Cardiac fibroblast (primary cell): Measurements from ENCODE around the gene SEZ6L2.
A peak's percentile ranks its signal among the peaks of the same experiment; 100 is the strongest.

Experiments used
- DNase-seq, 2 donors: peaks; one replicate each; pipeline versions ENCODE4 v3.0.0 to v3.0.0-alpha.2; 2010; ENCODE audit warnings: low read depth in 2 of 2
- H3K4me3 ChIP-seq, 2 donors: replicated peaks in 1 of 2; 1 replicate in 1 of 2; 2 replicates in 1 of 2; pipeline ENCODE4 v1.5.1; 2011; ENCODE audit warnings: low read depth in 2 of 2, low read length in 2 of 2, mild to moderate bottlenecking in 2 of 2, moderate library complexity in 1 of 2
- TF ChIP-seq, protein P1 (sequence below): IDR thresholded peaks from one replicate; pipeline ENCODE4 v1.5.1; 2011; ENCODE audit warnings: low read depth, mild to moderate bottlenecking, low read length, inconsistent platforms

SEZ6L2 gene

DNA sequence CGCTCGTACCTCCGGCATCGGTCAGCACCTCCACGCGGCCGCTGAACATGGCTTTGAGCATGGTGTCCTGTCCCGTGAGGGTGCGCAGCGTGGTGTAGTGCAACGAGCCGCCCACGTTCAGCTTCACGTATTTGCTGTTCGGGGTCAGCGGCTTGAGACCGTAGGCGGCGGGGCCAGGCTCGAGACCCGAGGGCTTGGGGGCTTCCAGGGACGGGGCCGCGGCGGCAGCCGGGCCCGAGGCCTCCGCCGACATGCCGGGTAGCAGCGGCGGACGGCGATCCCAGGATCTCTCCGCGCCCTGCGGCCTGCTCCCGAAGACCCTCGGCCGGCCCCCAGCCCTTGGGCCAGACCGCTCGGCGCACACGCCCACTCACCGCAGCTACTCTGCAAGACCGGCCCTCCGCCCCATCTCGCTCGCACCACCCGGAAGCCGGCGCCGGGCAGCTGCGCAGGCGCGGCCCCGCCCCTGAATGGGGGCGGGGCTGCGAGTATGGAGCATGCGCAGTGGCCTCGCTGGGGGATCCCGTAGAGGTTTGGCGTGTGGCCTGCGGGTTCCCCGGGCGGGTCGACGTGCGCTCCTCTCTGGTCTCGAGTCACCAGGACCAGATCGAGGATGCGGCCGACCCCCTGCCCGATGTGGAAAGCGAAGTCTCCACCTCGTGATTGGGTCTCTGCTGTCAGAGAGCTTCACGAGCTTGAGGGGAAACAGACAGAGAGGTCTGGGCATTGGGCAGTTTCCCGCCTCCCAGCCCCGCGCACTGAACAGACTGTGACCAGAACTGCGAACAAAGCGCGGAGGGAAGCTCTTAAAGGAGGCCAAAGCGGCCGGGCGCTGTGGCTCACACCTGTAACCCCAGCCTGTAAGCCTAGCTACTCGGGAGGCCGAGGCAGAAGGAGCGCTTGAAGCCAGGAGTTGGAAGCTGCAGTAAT, 26.7 kb upstream of the SEZ6L2 start, which contains the start of gene KCTD13:
KCTD13 (minus strand) TSS at position 446 of the 930 bp plus-strand sequence; CDS start at position 253, 193 bp downstream.
- TF ChIP-seq, protein P1, sequence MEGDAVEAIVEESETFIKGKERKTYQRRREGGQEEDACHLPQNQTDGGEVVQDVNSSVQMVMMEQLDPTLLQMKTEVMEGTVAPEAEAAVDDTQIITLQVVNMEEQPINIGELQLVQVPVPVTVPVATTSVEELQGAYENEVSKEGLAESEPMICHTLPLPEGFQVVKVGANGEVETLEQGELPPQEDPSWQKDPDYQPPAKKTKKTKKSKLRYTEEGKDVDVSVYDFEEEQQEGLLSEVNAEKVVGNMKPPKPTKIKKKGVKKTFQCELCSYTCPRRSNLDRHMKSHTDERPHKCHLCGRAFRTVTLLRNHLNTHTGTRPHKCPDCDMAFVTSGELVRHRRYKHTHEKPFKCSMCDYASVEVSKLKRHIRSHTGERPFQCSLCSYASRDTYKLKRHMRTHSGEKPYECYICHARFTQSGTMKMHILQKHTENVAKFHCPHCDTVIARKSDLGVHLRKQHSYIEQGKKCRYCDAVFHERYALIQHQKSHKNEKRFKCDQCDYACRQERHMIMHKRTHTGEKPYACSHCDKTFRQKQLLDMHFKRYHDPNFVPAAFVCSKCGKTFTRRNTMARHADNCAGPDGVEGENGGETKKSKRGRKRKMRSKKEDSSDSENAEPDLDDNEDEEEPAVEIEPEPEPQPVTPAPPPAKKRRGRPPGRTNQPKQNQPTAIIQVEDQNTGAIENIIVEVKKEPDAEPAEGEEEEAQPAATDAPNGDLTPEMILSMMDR, result no peak
- DNase-seq, result peak; percentile 76 to 85
- H3K4me3 ChIP-seq, result peak within 1 kb of the TSS; percentile 78 to 94

DNA sequence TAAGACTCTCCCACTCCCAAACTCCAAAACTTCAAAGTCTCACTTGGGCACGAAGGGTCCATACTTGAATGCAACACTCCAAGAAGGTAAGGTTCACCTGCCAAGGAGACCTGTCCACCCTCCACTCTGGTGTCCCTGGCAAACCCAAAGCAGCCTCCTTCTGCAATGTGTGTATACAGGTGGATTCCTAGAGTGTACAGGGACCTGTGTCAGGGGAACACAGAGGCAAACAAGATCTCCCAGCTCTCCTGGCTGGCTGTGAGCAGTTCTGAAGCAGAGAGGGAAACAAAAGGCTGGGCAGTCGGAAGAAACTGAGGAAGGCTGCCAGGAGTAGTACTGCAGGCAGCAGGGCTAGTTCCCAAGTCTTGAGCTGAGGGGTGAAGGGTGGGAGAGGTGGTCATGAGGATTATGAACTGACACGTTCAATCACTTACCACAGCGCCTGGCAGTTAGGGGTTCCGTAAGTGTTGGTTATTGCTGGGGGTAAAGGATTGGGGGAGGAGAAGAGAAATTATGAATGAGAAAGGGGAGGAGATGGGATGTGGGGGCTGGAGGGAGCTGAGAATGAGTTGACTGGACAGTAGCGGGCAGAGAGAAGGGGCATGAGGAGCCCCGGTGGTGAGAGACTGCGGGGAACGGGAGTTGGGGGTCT, 25.9 kb upstream of the SEZ6L2 start:
- peak in 1 of 2 donors; percentile 29 for DNase-seq
- peak overlapping the region; percentile 78 to 94 for H3K4me3 ChIP-seq
- TF ChIP-seq, protein P1, result no peak

DNA sequence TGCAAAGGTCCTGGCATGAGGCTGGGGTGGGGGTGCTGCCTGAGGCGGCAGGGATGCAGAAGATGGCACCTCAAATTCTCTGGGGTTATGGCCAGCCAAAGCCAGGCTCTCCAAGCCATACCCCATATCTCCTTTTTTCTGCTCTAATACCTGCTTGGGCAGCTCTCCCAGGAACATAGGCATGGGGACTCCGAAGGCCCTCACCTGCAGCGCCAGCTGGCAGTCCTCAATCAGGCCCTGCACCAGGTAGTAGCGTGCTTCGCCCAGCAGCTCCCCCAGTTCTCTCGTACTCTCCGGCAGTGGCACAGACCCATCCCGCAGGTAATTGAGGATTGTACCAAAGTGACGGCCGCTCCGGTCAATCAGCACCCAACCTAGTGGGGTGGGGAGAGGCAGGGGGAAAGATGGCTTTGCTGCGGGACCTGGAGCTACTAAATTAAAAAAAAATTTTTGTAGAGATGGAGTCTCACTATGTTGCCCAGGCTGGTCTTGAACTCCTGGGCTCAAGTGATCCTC, 23.7 kb upstream of the SEZ6L2 start:
- DNase-seq, result no peak
- H3K4me3 ChIP-seq, result no peak overlapping the region
- TF ChIP-seq, protein P1, result no peak

DNA sequence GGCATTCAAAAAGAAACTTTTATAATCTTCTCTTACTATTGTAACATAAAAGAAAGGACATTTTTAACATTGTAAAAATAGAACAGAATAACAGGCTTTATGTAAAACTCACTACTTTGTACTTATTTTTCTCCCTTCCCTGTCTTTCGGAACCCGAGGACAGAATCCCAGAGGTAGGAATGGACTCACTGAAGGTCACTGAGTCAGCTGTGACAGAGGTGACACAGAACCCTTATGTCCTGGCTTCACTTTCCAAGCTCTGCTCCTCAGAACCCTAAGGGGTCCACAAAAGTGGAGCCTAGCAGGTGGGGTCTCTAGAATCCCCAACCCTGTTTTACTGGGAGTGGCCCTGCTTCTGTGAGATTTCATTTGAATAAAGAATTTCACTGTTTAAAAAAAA, 23.0 kb upstream of the SEZ6L2 start:
- TF ChIP-seq, protein P1, result no peak
- no peak for DNase-seq
- H3K4me3 ChIP-seq, result no peak overlapping the region

DNA sequence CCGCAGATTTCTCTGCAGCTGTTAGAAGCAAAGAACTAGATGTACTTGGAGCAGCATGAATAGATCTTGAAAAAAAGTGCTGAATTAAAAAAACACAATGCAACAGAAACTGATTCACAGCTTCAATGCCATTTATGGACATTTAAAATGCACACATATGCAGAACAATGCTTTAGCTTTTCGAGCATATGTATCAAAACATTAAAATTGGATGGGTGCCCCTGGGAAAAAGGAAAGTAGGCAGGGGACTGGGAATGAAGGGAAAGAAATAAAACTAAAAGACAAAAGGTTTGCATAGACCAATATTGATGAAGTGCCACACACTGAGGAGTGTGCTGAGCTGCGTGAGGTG, 21.7 kb upstream of the SEZ6L2 start:
- DNase-seq, result no peak
- TF ChIP-seq, protein P1, result no peak
- no peak overlapping the region for H3K4me3 ChIP-seq

DNA sequence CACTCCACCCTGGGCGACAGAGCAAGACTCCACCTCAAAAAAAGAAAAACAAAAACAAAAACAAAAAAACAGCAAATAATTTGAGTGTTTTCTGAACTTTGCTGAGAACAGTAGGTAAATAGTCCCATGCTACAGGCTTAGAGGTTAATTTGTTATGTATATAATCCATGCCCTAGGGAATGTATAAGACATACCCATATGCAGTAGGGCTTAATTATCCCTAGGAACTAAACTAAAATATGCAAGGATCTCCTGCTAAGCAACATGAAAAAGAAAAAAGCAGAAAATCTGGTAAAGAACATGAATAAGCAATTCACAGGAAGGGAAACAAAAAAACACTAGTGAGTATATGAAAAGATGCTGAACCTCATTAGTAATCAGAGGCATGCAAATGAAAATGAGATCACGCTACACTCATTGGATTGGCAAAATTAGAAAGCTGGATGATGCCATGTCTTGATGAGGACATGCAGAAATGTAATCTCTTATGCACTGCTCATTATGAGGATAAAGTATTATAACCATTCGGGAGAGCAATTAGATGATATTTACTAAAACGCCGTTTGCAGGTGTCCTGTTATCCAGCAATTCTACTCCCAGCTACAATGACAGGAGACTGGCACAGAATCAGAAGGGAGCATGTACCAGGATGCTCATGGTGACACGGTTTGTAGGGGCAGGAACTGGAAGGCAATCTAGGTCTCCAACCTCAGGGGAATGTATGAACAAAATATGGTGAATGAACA, 21.1 kb upstream of the SEZ6L2 start:
- no peak for DNase-seq
- no peak overlapping the region for H3K4me3 ChIP-seq
- TF ChIP-seq, protein P1, result no peak
